Gastroesophageal sphincter (tissue), 4 donors: ENCODE measurements around the gene RERG. TPM values are rescaled to one million over a fixed set of nuclear protein-coding genes. Genes with fewer than 3 reads are reported as not detected.

Source experiments
- ATAC-seq: fragments of 150-250 bp; one replicate; pipeline ENCODE4 v1.9.1; 2016; ENCODE audit warnings: mild to moderate bottlenecking, moderate library complexity
- H3K27ac ChIP-seq, 4 donors: fragments of 200-600 bp; sonication (generic) in 3 of 4; 1 replicate in 3 of 4; 2 replicates in 1 of 4; pipeline ENCODE4 v1.5.1; 2016 to 2019
- H3K27me3 ChIP-seq: fragments of 200-600 bp; sonication (generic); one replicate; pipeline ENCODE4 v1.5.1; 2019
- H3K36me3 ChIP-seq, 2 donors: fragments of 200-600 bp; sonication (generic); one replicate each; pipeline ENCODE4 v1.5.1; 2019; ENCODE audit warnings: control low read depth in 1 of 2
- H3K4me1 ChIP-seq, 3 donors: fragments of 200-600 bp; sonication (generic); 1 replicate in 2 of 3; 2 replicates in 1 of 3; pipeline ENCODE4 v1.5.1; 2016 to 2019; ENCODE audit warnings: control low read depth in 2 of 3
- H3K4me3 ChIP-seq, 2 donors: fragments of 200-600 bp; sonication (generic); one replicate each; pipeline ENCODE4 v1.5.1; 2019; ENCODE audit warnings: mild to moderate bottlenecking in 1 of 2, moderate library complexity in 1 of 2
- H3K9me3 ChIP-seq, 3 donors: fragments of 200-600 bp; sonication (generic); one replicate each; pipeline ENCODE4 v1.5.1; 2017 to 2019; ENCODE audit warnings: control low read depth in 2 of 3
- EP300 ChIP-seq: sonication (generic); formaldehyde crosslinking; IDR thresholded peaks from one replicate; pipeline ENCODE4 v1.6.1; 2017; ENCODE audit warnings: antibody characterized with exemption, mild to moderate bottlenecking
- POLR2A ChIP-seq, 2 donors: fragments of 450-650 bp; IDR thresholded peaks; one replicate each; pipeline ENCODE4 v1.6.1; 2017; ENCODE audit warnings: antibody characterized with exemption in 2 of 2, mild to moderate bottlenecking in 2 of 2, moderate library complexity in 1 of 2
- POLR2AphosphoS5 ChIP-seq: sonication (generic); formaldehyde crosslinking; IDR thresholded peaks from one replicate; pipeline ENCODE4 v1.6.1; 2017; ENCODE audit warnings: antibody characterized with exemption
- WGBS, 2 donors: methylation state at CpG; one replicate each; pipeline ENCODE4 v1.1.5; 2018; ENCODE audit warnings: low coverage in 1 of 2; 5-methylcytosine and 5-hydroxymethylcytosine counted together
- total RNA-seq, 4 donors: library from RNA; depleted of rRNA; stranded (reverse); fragments of >200 nt; gene quantifications; one replicate each; pipeline ENCODE4 v1.1.0, GENCODE V29; 2016
- TF ChIP-seq, protein P1 (sequence below), 4 experiments: fragments of 200-600 bp in 2 of 4; fragments of 450-650 bp in 2 of 4; sonication (generic) in 1 of 4; IDR thresholded peaks; one replicate each; pipeline ENCODE4 v1.5.1; 2017 to 2019; ENCODE audit warnings: antibody characterized with exemption in 4 of 4, mild to moderate bottlenecking in 2 of 4, moderate library complexity in 2 of 4

RERG gene
- total RNA-seq, 4 donors from 2014 or later = 13.6 to 32.0 (median 19.8) TPM

DNA sequence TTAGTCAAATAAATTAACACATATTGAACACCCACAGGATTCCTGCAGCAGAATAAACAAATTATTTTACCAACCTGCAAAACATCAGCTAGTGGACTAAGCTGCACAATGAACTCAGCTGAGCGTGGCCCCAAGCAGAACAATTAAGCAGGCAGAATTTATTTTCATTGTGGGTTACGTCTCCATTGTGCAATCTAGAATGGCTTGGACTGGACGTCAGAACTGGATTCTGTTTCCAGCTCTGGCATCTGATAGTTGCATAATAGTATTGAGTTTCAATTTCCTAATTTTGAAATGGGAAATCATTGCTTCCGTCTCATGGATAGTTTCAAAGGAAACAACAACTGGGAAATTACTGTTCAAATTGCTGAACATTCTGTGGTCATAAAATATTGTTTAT is 35.5 kb upstream of the RERG start:
- H3K27ac ChIP-seq = no peak overlapping the region
- no peak for TF ChIP-seq EP300
- peak; percentile 30 for TF ChIP-seq POLR2AphosphoS5
- no peaks in the 10 kb centered on the region for H3K4me1 ChIP-seq
- no peak overlapping the region for H3K4me3 ChIP-seq
- no peaks in the 10 kb centered on the region for H3K9me3 ChIP-seq
- H3K36me3 ChIP-seq = no peaks in the 10 kb centered on the region
- peak; percentile 89 for ATAC-seq
- no peaks in the 10 kb centered on the region for H3K27me3 ChIP-seq
- WGBS, 2 donors = 42 to 49% methylated on average over 2 to 4 of the region's 4 CpGs

GRCh38 chr12:15253990-15254389 is 32.8 kb upstream of the RERG start:
- WGBS, 2 donors = 88% methylated on average over 1 of the region's 1 CpG; no CpG with 5 or more reads in 1 of the 2 donors
- TF ChIP-seq EP300 (no peak), POLR2AphosphoS5 (no peak)
- TF ChIP-seq, protein P1, sequence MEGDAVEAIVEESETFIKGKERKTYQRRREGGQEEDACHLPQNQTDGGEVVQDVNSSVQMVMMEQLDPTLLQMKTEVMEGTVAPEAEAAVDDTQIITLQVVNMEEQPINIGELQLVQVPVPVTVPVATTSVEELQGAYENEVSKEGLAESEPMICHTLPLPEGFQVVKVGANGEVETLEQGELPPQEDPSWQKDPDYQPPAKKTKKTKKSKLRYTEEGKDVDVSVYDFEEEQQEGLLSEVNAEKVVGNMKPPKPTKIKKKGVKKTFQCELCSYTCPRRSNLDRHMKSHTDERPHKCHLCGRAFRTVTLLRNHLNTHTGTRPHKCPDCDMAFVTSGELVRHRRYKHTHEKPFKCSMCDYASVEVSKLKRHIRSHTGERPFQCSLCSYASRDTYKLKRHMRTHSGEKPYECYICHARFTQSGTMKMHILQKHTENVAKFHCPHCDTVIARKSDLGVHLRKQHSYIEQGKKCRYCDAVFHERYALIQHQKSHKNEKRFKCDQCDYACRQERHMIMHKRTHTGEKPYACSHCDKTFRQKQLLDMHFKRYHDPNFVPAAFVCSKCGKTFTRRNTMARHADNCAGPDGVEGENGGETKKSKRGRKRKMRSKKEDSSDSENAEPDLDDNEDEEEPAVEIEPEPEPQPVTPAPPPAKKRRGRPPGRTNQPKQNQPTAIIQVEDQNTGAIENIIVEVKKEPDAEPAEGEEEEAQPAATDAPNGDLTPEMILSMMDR (IDR thresholded peaks at IDR 0.05) = no peak
- no peak overlapping the region for H3K27ac ChIP-seq
- H3K36me3 ChIP-seq = no peaks in the 10 kb centered on the region
- no peaks in the 10 kb centered on the region for H3K9me3 ChIP-seq
- peaks cover 7% of the 10 kb centered on the region for H3K27me3 ChIP-seq
- no peaks in the 10 kb centered on the region for H3K4me1 ChIP-seq
- ATAC-seq = no peak
- H3K4me3 ChIP-seq = no peak overlapping the region

DNA sequence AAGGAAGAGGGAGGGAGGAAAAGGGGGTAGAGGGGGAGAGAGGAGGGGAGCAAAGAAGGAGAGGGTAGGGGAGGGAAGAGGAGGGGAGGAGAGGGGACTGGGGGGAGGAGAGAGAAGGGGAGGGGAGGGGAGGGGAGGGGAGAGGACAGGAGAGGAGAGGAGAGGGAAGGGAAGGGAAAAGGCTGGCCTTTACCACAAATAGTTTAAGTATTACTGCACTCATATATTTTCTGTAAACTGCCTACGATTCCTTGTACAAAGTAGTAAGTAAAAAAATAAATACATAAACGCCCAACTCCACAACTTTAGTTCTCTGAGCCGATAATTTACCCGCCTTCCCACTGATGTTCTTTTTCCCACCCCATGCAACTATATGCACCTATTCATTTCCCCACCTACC is 23.7 kb upstream of the RERG start:
- TF ChIP-seq POLR2A (IDR thresholded peaks at IDR 0.05) (no peak), EP300 (no peak), POLR2AphosphoS5 (no peak)
- TF ChIP-seq, protein P1 (IDR thresholded peaks at IDR 0.05) = no peak
- Histone ChIP-seq H3K4me1 (no peaks in the 10 kb centered on the region), H3K4me3 (no peak overlapping the region), H3K27me3 (peaks cover 12% of the 10 kb centered on the region), H3K27ac (no peak overlapping the region), H3K36me3 (no peaks in the 10 kb centered on the region), H3K9me3 (peaks cover 0 to 10% (median 0%) of the 10 kb centered on the region in 3 donors)
- ATAC-seq = no peak
- 89 to 95% methylated on average over 4 of the region's 4 CpGs for WGBS, 2 donors

- no peak overlapping the region for H3K27ac ChIP-seq
- H3K4me3 ChIP-seq = no peak overlapping the region
- H3K27me3 ChIP-seq = peaks cover 7% of the 10 kb centered on the region
- no peak for ATAC-seq
- 60 to 78% methylated on average over 1 to 2 of the region's 2 CpGs for WGBS, 2 donors
- H3K4me1 ChIP-seq = no peaks in the 10 kb centered on the region
- TF ChIP-seq, protein P1 (IDR thresholded peaks at IDR 0.05) = no peak
- TF ChIP-seq EP300 (no peak), POLR2A (IDR thresholded peaks at IDR 0.05) (no peak), POLR2AphosphoS5 (no peak)
- no peaks in the 10 kb centered on the region for H3K36me3 ChIP-seq
- H3K9me3 ChIP-seq = peaks cover 0 to 10% (median 0%) of the 10 kb centered on the region in 3 donors
Observed at GRCh38 chr12:15244341-15244740, 23.1 kb upstream of the RERG start.

GRCh38 chr12:15243102-15243501 is 21.9 kb upstream of the RERG start:
- Histone ChIP-seq H3K9me3 (peaks cover 0 to 5% (median 0%) of the 10 kb centered on the region in 3 donors), H3K4me1 (no peaks in the 10 kb centered on the region), H3K36me3 (no peaks in the 10 kb centered on the region), H3K27me3 (peaks cover 5% of the 10 kb centered on the region), H3K4me3 (no peak overlapping the region), H3K27ac (no peak overlapping the region)
- no peak for ATAC-seq
- TF ChIP-seq POLR2AphosphoS5 (no peak), POLR2A (IDR thresholded peaks at IDR 0.05) (no peak), EP300 (no peak)
- TF ChIP-seq, protein P1 (IDR thresholded peaks at IDR 0.05) = no peak
- 70 to 90% methylated on average over 3 of the region's 3 CpGs for WGBS, 2 donors
